ENCODE measurements around the gene GNB1L. TPM values are rescaled to one million over a fixed set of nuclear protein-coding genes. Genes with fewer than 3 reads are reported as not detected.

The GNB1L gene
- total and polyA plus RNA-seq, 9 of the 15 experiments (the other 6 are each of a cell fraction or from before 2014, with no cell fraction given) = 0.56 to 50.5 (median 10.2) TPM

DNA sequence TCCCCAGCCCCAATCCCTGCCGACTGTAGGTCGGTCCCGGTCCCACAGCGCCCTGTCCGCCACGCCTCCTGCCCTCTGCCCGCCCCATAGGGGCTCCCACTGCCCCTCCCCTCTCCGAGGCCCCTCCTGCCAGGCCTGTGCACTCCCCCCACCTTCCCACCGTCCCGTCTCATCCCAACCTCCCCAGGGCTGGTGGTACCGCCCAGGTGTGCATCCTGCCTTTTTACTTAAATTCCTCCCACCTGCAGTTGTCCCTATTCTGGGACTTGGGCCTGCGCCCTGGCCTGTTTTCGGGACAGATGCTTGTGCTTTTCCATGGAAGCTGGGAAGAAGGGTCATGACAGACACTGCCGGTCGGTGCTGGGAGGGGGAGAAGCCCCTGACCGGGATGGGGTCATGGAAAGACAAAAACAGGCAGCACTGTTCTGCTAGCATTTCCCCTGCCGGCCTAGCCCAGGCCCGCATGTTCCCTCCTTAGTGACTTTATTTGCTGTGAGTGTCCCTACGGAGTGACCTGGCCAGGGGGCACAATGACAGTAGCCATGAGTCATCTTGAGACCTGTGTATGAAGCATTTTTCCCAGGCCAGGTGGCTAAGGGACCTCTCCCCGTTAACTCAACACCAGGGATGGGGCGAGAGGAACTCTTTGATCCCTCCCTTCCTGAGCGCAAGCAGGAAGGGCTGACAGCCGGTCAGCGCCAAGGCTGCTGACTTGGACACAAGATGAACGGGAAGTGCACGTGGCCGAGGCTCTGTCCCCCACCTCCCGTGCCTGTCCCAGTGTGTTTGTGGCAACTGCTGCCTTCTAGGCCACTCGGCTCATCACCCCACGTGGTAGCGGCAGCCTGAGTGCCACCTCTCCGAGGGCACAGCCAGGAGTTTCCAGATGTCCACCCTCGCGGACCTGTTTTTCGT is 87.0 kb downstream of the GNB1L start:
- peaks cover 8% of the 10 kb centered on the region; the same call in 1 of the 3 replicates for H3K36me3 ChIP-seq (ENCODE audit: control insufficient read depth, insufficient read depth, low read length)
- peaks cover 8% of the 10 kb centered on the region for H3K79me2 ChIP-seq (ENCODE audit: control insufficient read depth, insufficient read depth, low read length)
- H3K27ac ChIP-seq (ENCODE audit: extremely low read depth, low read depth, low read length) = no peak overlapping the region
- H3K9me3 ChIP-seq (replicated peaks; ENCODE audit: control insufficient read depth, insufficient read depth, low read depth, low read length) = no peaks in the 10 kb centered on the region
- H3K9me1 ChIP-seq (ENCODE audit: control insufficient read depth, insufficient read depth, low read length) = peaks cover 6% of the 10 kb centered on the region
- ChIA-PET POLR2A (interaction anchor here (0.6 to 0.8 kb wide), 3 partner anchors 11 to 94 kb away, joined by 3 to 4 read pairs (median 4); no protein-coding TSS in a partner anchor), CTCF (ENCODE audit: low intra/inter-chr PET ratio) (interaction anchor here (0.6 to 1.7 kb wide), 3 partner anchors 11 to 78 kb away, joined by 3 to 9 read pairs (median 5); no protein-coding TSS in a partner anchor)
- 0 out of 2 replicates have a peak, but pooled peaks cover 3% of the 10 kb centered on the region for H4K20me1 ChIP-seq (replicated peaks; ENCODE audit: control insufficient read depth, insufficient read depth, low read length)
- ATAC-seq (peak; percentile 33), FAIRE-seq (no peak), DNase-seq (ENCODE audit: extremely low read depth in 1 of 4, low spot score in 3 of 4) (peak in 2 of 4 experiments; percentile 82)
- peak overlapping the region; percentile 34; the same call in 1 of the 2 replicates for H3K4me3 ChIP-seq
- peak overlapping the region; percentile 30 for H3K4me2 ChIP-seq (ENCODE audit: insufficient read depth, low read length)
- 0 out of 2 replicates have a peak overlapping the region, but pooled peaks have one; percentile 11 for H2AFZ ChIP-seq (ENCODE audit: low read depth, low read length)
- BruUV-seq (replicated peaks) = no TSS peak
- 61% methylated on average over 35 of the region's 35 CpGs for WGBS (ENCODE audit: insufficient coverage, low coverage, missing lambda C conversion rate)
- H3K27me3 ChIP-seq (ENCODE audit: control insufficient read depth in 2 of 2, insufficient read depth in 2 of 2, low read length in 2 of 2) = peaks cover 0 to 14% of the 10 kb centered on the region in 2 experiments; a peak in 2 of 5 replicates
- in situ Hi-C loops (cut with MboI) = no loop called here
- H3K9ac ChIP-seq (ENCODE audit: insufficient read depth in 1 of 2, low read depth in 2 of 2, low read length in 2 of 2) = peak overlapping the region in 1 of 2 experiments; percentile 74; a peak in 2 of 4 replicates
- intact Hi-C loops (cut with micrococcal nuclease) = loop anchor here (2.0 kb wide), 1 partner anchor 37 kb away; no protein-coding TSS in a partner anchor
- peaks cover 7 to 87% of the 10 kb centered on the region in 2 experiments for H3K4me1 ChIP-seq (replicated peaks in 1 of 2; ENCODE audit: control insufficient read depth in 2 of 2, insufficient read depth in 2 of 2, low read length in 2 of 2)
- no peak for TF ChIP-seq RFX1 (IDR thresholded peaks at IDR 0.05)
- TF ChIP-seq ZBTB7A (IDR thresholded peaks at IDR 0.05; ENCODE audit: borderline replicate concordance, control insufficient read depth, low read depth, low read length) = 0 out of 2 replicates have a peak, but pooled peaks have one; percentile 56
- TF ChIP-seq, protein P1, sequence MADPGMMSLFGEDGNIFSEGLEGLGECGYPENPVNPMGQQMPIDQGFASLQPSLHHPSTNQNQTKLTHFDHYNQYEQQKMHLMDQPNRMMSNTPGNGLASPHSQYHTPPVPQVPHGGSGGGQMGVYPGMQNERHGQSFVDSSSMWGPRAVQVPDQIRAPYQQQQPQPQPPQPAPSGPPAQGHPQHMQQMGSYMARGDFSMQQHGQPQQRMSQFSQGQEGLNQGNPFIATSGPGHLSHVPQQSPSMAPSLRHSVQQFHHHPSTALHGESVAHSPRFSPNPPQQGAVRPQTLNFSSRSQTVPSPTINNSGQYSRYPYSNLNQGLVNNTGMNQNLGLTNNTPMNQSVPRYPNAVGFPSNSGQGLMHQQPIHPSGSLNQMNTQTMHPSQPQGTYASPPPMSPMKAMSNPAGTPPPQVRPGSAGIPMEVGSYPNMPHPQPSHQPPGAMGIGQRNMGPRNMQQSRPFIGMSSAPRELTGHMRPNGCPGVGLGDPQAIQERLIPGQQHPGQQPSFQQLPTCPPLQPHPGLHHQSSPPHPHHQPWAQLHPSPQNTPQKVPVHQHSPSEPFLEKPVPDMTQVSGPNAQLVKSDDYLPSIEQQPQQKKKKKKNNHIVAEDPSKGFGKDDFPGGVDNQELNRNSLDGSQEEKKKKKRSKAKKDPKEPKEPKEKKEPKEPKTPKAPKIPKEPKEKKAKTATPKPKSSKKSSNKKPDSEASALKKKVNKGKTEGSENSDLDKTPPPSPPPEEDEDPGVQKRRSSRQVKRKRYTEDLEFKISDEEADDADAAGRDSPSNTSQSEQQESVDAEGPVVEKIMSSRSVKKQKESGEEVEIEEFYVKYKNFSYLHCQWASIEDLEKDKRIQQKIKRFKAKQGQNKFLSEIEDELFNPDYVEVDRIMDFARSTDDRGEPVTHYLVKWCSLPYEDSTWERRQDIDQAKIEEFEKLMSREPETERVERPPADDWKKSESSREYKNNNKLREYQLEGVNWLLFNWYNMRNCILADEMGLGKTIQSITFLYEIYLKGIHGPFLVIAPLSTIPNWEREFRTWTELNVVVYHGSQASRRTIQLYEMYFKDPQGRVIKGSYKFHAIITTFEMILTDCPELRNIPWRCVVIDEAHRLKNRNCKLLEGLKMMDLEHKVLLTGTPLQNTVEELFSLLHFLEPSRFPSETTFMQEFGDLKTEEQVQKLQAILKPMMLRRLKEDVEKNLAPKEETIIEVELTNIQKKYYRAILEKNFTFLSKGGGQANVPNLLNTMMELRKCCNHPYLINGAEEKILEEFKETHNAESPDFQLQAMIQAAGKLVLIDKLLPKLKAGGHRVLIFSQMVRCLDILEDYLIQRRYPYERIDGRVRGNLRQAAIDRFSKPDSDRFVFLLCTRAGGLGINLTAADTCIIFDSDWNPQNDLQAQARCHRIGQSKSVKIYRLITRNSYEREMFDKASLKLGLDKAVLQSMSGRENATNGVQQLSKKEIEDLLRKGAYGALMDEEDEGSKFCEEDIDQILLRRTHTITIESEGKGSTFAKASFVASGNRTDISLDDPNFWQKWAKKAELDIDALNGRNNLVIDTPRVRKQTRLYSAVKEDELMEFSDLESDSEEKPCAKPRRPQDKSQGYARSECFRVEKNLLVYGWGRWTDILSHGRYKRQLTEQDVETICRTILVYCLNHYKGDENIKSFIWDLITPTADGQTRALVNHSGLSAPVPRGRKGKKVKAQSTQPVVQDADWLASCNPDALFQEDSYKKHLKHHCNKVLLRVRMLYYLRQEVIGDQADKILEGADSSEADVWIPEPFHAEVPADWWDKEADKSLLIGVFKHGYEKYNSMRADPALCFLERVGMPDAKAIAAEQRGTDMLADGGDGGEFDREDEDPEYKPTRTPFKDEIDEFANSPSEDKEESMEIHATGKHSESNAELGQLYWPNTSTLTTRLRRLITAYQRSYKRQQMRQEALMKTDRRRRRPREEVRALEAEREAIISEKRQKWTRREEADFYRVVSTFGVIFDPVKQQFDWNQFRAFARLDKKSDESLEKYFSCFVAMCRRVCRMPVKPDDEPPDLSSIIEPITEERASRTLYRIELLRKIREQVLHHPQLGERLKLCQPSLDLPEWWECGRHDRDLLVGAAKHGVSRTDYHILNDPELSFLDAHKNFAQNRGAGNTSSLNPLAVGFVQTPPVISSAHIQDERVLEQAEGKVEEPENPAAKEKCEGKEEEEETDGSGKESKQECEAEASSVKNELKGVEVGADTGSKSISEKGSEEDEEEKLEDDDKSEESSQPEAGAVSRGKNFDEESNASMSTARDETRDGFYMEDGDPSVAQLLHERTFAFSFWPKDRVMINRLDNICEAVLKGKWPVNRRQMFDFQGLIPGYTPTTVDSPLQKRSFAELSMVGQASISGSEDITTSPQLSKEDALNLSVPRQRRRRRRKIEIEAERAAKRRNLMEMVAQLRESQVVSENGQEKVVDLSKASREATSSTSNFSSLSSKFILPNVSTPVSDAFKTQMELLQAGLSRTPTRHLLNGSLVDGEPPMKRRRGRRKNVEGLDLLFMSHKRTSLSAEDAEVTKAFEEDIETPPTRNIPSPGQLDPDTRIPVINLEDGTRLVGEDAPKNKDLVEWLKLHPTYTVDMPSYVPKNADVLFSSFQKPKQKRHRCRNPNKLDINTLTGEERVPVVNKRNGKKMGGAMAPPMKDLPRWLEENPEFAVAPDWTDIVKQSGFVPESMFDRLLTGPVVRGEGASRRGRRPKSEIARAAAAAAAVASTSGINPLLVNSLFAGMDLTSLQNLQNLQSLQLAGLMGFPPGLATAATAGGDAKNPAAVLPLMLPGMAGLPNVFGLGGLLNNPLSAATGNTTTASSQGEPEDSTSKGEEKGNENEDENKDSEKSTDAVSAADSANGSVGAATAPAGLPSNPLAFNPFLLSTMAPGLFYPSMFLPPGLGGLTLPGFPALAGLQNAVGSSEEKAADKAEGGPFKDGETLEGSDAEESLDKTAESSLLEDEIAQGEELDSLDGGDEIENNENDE (IDR thresholded peaks at IDR 0.05; ENCODE audit: low read depth, low read length) = no peak
- TF ChIP-seq, protein P2, sequence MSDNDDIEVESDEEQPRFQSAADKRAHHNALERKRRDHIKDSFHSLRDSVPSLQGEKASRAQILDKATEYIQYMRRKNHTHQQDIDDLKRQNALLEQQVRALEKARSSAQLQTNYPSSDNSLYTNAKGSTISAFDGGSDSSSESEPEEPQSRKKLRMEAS (CRISPR knock-in tag; IDR thresholded peaks at IDR 0.05) = no peak
- no peak for TF ChIP-seq BCL6 (CRISPR knock-in tag; IDR thresholded peaks at IDR 0.05)
